ENCODE results near the gene ARHGEF38.

DNA sequence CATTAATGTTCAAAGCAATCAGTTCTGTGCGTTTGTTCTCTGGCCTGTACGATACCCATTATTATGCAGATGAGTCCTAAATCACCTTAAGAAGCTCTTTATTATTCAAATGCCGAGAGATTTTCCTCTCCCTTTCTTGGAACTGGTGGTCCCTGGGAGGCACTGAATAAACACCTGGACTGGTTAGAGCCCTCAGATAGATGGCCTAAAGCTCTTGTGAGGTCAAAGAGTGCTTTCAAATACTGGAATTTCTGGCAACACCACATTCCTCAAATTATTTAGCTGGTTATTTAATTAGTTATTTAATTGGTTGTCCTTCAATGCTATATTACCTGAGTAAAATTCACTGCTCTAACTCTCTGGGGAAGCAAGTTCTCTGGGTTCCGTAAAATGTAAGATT lies 3.0 kb downstream of the ARHGEF38 start:
- TF ChIP-seq, protein P1, sequence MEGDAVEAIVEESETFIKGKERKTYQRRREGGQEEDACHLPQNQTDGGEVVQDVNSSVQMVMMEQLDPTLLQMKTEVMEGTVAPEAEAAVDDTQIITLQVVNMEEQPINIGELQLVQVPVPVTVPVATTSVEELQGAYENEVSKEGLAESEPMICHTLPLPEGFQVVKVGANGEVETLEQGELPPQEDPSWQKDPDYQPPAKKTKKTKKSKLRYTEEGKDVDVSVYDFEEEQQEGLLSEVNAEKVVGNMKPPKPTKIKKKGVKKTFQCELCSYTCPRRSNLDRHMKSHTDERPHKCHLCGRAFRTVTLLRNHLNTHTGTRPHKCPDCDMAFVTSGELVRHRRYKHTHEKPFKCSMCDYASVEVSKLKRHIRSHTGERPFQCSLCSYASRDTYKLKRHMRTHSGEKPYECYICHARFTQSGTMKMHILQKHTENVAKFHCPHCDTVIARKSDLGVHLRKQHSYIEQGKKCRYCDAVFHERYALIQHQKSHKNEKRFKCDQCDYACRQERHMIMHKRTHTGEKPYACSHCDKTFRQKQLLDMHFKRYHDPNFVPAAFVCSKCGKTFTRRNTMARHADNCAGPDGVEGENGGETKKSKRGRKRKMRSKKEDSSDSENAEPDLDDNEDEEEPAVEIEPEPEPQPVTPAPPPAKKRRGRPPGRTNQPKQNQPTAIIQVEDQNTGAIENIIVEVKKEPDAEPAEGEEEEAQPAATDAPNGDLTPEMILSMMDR (IDR thresholded peaks at IDR 0.05): no peak
- TF ChIP-seq POLR2A (IDR thresholded peaks at IDR 0.05): no peak

All from heart left ventricle (tissue), 13 donors.